Measurements from ENCODE around the gene GADD45G. TPM values are rescaled to one million over a fixed set of nuclear protein-coding genes. Genes with fewer than 3 reads are reported as not detected.
A peak's percentile ranks its signal among the peaks of the same experiment; 100 is the strongest.

GADD45G gene
- polyA plus RNA-seq, 3 donors: 1.1 to 9.0 (median 1.3) TPM

GRCh38 chr9:89555451-89556375 is 49.1 kb upstream of the GADD45G start:
- TF ChIP-seq CTCF (IDR thresholded peaks at IDR 0.05): no peak

DNA sequence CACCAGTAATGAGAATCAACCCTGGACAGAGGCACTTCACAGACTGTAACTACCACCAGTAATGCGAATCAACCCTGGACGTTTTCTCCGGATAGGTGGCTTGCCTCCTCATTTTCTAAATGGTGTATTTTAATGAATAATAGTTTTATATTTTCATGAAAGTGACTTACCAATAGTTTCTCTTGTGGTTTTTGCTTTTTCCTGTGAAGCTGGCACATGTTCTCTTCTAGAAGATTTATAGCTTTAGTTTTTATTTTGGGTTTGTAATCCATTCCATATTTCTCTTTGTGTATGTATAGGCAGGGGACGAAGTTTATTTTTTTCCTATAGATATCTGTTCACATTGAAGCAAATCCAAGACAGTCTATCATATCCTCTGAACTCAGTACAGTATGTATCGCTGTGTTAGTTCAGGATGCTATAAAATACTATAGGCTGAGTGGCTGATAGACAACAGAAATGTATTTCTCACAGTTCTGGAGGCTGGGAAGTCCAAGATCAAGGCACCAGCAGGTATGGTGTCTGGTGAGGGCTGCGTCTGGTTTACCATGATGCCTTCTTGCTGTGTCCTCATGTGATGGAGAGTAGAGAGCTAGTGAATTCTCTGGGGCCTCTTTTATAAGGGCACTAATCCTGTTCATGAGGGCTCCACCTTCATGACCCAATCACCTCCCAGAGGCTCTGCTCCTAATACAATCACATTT is 46.5 kb upstream of the GADD45G start:
- intact Hi-C loops (cut with micrococcal nuclease): loop anchor here (5.0 to 10.0 kb wide), 2 partner anchors 174 to 181 kb away; no protein-coding TSS in a partner anchor
- Histone ChIP-seq H3K4me3 (replicated peaks in 1 of 3; ENCODE audit: low read depth in 2 of 3, low read length in 3 of 3) (no peak overlapping the region), H3K36me3 (replicated peaks in 1 of 2; ENCODE audit: control insufficient read depth in 1 of 2, insufficient read depth in 2 of 2, low read length in 2 of 2) (no peaks in the 10 kb centered on the region), H3K27me3 (ENCODE audit: control insufficient read depth in 2 of 2, insufficient read depth in 2 of 2, low read length in 2 of 2) (no peaks in the 10 kb centered on the region), H3K27ac (ENCODE audit: low read depth in 1 of 2, low read length in 2 of 2) (no peak overlapping the region), H3K9ac (ENCODE audit: insufficient read depth, low read length, poor library complexity, severe bottlenecking) (no peak overlapping the region), H4K20me1 (ENCODE audit: insufficient read depth, low read length) (no peaks in the 10 kb centered on the region), H2AFZ (ENCODE audit: insufficient read depth, low read depth, low read length, poor library complexity, severe bottlenecking) (no peak overlapping the region), H3K79me2 (ENCODE audit: insufficient read depth, low read length) (no peaks in the 10 kb centered on the region), H3K4me1 (ENCODE audit: control insufficient read depth in 1 of 2, insufficient read depth in 2 of 2, low read length in 2 of 2) (peaks cover 20 to 31% of the 10 kb centered on the region in 2 donors), H3K4me2 (replicated peaks; ENCODE audit: extremely low read depth, low read length, poor library complexity, severe bottlenecking) (no peak overlapping the region), H3K9me3 (replicated peaks in 1 of 2; ENCODE audit: control insufficient read depth in 1 of 2, insufficient read depth in 1 of 2, low read length in 2 of 2) (no peaks in the 10 kb centered on the region)
- H3K36me3 Mint-ChIP-seq: peaks cover 0 to 7% of the 10 kb centered on the region in 2 donors
- H3K4me1 Mint-ChIP-seq: peaks cover 34% of the 10 kb centered on the region
- H3K27ac Mint-ChIP-seq: peak overlapping the region in 1 of 7 donors; percentile 45
- no peak for TF ChIP-seq CTCF (IDR thresholded peaks at IDR 0.05)
- WGBS (ENCODE audit: insufficient coverage): 100% methylated on average over 1 of the region's 6 CpGs
- H3K27me3 Mint-ChIP-seq (ENCODE audit: low read depth in 3 of 3): peaks cover 0 to 6% (median 4%) of the 10 kb centered on the region in 3 donors
- no peak for DNase-seq
- H3K9me3 Mint-ChIP-seq: peaks cover 0 to 3% (median 0%) of the 10 kb centered on the region in 7 donors
- H3K4me3 Mint-ChIP-seq: no peak overlapping the region

More at GRCh38 chr9:89555451-89556375, 49.1 kb upstream of the GADD45G start:
- Mint-ChIP-seq H3K4me1 (peaks cover 37% of the 10 kb centered on the region), H3K27ac (peak overlapping the region; percentile 93 to 99 (median 96)), H3K9me3 (peaks cover 0 to 3% (median 0%) of the 10 kb centered on the region in 7 donors), H3K4me3 (peak overlapping the region; percentile 67 to 86), H3K27me3 (ENCODE audit: low read depth in 3 of 3) (peaks cover 0 to 6% (median 4%) of the 10 kb centered on the region in 3 donors), H3K36me3 (peaks cover 0 to 7% of the 10 kb centered on the region in 2 donors)
- no peaks in the 10 kb centered on the region for H3K79me2 ChIP-seq (ENCODE audit: insufficient read depth, low read length)
- peak overlapping the region; percentile 70 for H3K4me2 ChIP-seq (replicated peaks; ENCODE audit: extremely low read depth, low read length, poor library complexity, severe bottlenecking)
- peak overlapping the region; percentile 49 to 90 for H3K27ac ChIP-seq (ENCODE audit: low read depth in 1 of 2, low read length in 2 of 2)
- peak overlapping the region; percentile 53 for H3K9ac ChIP-seq (ENCODE audit: insufficient read depth, low read length, poor library complexity, severe bottlenecking)
- no peaks in the 10 kb centered on the region for H3K27me3 ChIP-seq (ENCODE audit: control insufficient read depth in 2 of 2, insufficient read depth in 2 of 2, low read length in 2 of 2)
- H3K4me1 ChIP-seq (ENCODE audit: control insufficient read depth in 1 of 2, insufficient read depth in 2 of 2, low read length in 2 of 2): peaks cover 23 to 36% of the 10 kb centered on the region in 2 donors
- H4K20me1 ChIP-seq (ENCODE audit: insufficient read depth, low read length): no peaks in the 10 kb centered on the region
- DNase-seq: peak; percentile 15 to 50 (median 32)
- no peaks in the 10 kb centered on the region for H3K36me3 ChIP-seq (replicated peaks in 1 of 2; ENCODE audit: control insufficient read depth in 1 of 2, insufficient read depth in 2 of 2, low read length in 2 of 2)
- intact Hi-C loops (cut with micrococcal nuclease): loop anchor here (5.0 to 10.0 kb wide), 2 partner anchors 171 to 178 kb away; no protein-coding TSS in a partner anchor
- H3K9me3 ChIP-seq (replicated peaks in 1 of 2; ENCODE audit: control insufficient read depth in 1 of 2, insufficient read depth in 1 of 2, low read length in 2 of 2): no peaks in the 10 kb centered on the region
- H2AFZ ChIP-seq (ENCODE audit: insufficient read depth, low read depth, low read length, poor library complexity, severe bottlenecking): peak overlapping the region; percentile 64
- 59% methylated on average over 9 of the region's 12 CpGs for WGBS (ENCODE audit: insufficient coverage)
- peak overlapping the region in 1 of 3 experiments; percentile 68 for H3K4me3 ChIP-seq (replicated peaks in 1 of 3; ENCODE audit: low read depth in 2 of 3, low read length in 3 of 3)
